ENCODE data around the gene NEDD4L. TPM values are rescaled to one million over a fixed set of nuclear protein-coding genes. Genes with fewer than 3 reads are reported as not detected.
"Not testable (repeated sequence)": the region's sequence is repeated elsewhere in the genome, so short reads cannot be mapped to it uniquely, and the experiment has no call there.

NEDD4L gene
- total RNA-seq, 1 donor from 2014 or later = 3.8 TPM

DNA sequence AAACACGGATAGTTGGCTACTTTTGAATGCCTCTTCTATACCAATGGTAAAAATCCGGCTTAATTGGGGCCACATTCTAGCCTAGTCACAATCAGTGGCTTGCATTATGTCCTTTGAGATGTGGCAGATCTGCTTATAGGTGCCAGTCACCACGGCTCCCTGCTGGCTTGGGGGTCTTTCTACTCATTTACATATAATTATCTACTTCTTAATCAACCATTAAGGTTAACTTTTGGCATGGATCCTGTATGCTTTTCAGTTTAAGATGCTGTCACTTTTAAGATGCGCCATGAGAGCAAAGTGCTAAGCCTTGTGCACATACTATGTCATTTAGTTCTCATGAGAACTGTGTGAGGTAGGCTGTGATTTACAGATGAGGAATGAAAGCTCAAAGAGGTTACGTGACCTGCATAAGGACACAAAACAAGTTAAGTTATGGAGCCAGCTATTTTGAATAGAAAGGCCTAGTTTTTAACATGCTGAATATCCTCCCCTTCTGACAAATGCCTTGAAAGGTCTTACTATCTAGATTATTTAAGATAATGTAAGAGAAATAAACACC is 4.1 kb downstream of the NEDD4L start:
- Mint-ChIP-seq H3K27me3 (ENCODE audit: insufficient read depth) (peaks cover 27% of the 10 kb centered on the region), H3K36me3 (ENCODE audit: low read depth) (no peaks in the 10 kb centered on the region), H3K9me3 (no peaks in the 10 kb centered on the region), H3K4me3 (no peak overlapping the region), H3K4me1 (ENCODE audit: low read depth) (peaks cover 19% of the 10 kb centered on the region), H3K27ac (no peak overlapping the region)
- intact Hi-C loops (cut with micrococcal nuclease) = loop anchor here (10.0 kb wide), 4 partner anchors 567 to 1097 kb away; no protein-coding TSS in a partner anchor
- DNase-seq (ENCODE audit: low spot score) = no peak

DNA sequence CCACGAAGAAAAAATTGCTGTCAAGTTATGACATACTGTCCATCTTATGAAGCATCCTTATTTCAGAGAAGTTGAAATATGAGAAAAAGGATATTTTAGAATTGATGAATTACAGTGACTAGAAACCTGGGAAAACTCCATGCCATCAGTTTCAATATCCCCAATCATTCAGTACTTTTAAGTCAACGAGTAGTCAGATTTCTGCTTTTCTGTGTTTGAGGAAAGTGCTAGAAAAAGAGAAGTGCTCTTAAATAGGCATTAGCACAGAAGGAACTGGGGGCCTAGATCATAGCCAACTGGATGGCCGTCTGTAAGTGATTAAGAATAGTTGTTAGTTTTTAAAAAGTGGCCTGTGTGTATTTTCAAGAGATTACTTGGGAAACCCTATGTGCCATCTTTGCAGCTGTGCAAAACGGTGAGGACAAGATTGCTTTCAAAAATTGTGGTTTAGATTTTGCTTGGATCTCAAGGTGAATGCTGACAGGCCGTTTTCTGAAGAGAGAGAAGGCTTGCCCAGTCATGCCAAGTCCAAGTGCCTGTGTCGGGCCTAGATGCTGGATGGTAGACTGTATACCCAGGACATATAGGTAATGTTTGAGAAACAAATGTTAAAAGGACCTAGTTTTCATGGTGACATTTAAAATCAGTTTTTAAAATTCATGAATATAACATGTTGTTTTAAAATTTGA is 5.1 kb downstream of the NEDD4L start:
- H3K4me1 Mint-ChIP-seq (ENCODE audit: low read depth) = peaks cover 14% of the 10 kb centered on the region
- intact Hi-C loops (cut with micrococcal nuclease) = loop anchor here (10.0 kb wide), 4 partner anchors 566 to 1096 kb away; no protein-coding TSS in a partner anchor
- peaks cover 22% of the 10 kb centered on the region for H3K27me3 Mint-ChIP-seq (ENCODE audit: insufficient read depth)
- no peak for DNase-seq (ENCODE audit: low spot score)
- no peaks in the 10 kb centered on the region for H3K9me3 Mint-ChIP-seq
- no peak overlapping the region for H3K27ac Mint-ChIP-seq
- H3K36me3 Mint-ChIP-seq (ENCODE audit: low read depth) = no peaks in the 10 kb centered on the region
- no peak overlapping the region for H3K4me3 Mint-ChIP-seq

DNA sequence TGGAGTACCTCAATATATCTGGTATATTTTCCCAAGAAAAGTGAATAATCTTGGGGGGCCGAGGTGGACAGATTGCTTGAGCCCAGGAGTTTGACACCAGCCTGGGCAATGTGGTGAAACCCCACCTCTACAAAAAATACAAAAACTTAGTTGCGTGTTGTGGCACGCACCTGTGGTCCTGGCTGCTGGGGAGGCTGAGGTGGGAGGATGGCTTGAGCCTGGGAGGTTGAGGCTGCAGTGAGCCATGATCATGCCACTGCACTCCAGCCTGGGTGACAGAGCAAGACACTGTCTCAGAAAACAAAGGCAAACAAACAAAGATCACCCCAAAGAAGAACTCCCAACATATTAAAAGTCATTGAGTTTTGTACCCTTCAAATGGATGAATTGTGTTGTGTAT is 6.9 kb downstream of the NEDD4L start:
- H3K4me3 Mint-ChIP-seq; intact Hi-C loops (cut with micrococcal nuclease); DNase-seq (ENCODE audit: low spot score); H3K36me3 Mint-ChIP-seq (ENCODE audit: low read depth); H3K27ac Mint-ChIP-seq; H3K4me1 Mint-ChIP-seq (ENCODE audit: low read depth); H3K9me3 Mint-ChIP-seq: not testable (repeated sequence)
- peaks cover 15% of the 10 kb centered on the region for H3K27me3 Mint-ChIP-seq (ENCODE audit: insufficient read depth)

- intact Hi-C loops (cut with micrococcal nuclease) = no loop called here
- DNase-seq (ENCODE audit: low spot score) = no peak
- H3K4me1 Mint-ChIP-seq (ENCODE audit: low read depth) = no peaks in the 10 kb centered on the region
- peaks cover 9% of the 10 kb centered on the region for H3K27me3 Mint-ChIP-seq (ENCODE audit: insufficient read depth)
- no peaks in the 10 kb centered on the region for H3K9me3 Mint-ChIP-seq
- H3K36me3 Mint-ChIP-seq (ENCODE audit: low read depth) = no peaks in the 10 kb centered on the region
- H3K27ac Mint-ChIP-seq = no peak overlapping the region
- H3K4me3 Mint-ChIP-seq = no peak overlapping the region
Observed at GRCh38 chr18:58051765-58052460, 7.9 kb downstream of the NEDD4L start.

DNA sequence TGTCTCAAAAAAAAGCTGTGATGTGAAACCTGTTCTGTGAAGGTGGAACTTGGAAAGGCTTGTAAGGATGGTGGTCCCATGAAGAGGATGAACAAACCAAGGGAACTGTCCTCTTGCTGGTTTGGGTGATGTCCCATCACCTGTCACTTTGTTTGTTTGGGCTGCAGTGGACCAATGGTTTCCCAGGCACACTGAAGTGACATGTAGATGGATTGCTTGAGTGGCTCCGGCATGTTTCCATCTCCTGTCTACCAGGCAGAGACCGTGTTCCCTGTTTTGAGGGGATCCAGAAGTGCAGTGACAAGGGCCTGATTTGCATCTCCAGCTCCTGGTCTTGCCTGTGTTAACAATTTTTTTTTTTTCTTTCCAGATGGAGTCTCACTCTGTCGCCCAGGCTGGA is 8.9 kb downstream of the NEDD4L start:
- Mint-ChIP-seq H3K27me3 (ENCODE audit: insufficient read depth) (peaks cover 7% of the 10 kb centered on the region), H3K9me3 (no peaks in the 10 kb centered on the region), H3K4me1 (ENCODE audit: low read depth) (no peaks in the 10 kb centered on the region), H3K27ac (no peak overlapping the region), H3K36me3 (ENCODE audit: low read depth) (no peaks in the 10 kb centered on the region), H3K4me3 (no peak overlapping the region)
- no peak for DNase-seq (ENCODE audit: low spot score)
- intact Hi-C loops (cut with micrococcal nuclease) = no loop called here

GRCh38 chr18:58054041-58054781 is 10.2 kb downstream of the NEDD4L start:
- peaks cover 4% of the 10 kb centered on the region for H3K27me3 Mint-ChIP-seq (ENCODE audit: insufficient read depth)
- no peaks in the 10 kb centered on the region for H3K36me3 Mint-ChIP-seq (ENCODE audit: low read depth)
- no peaks in the 10 kb centered on the region for H3K9me3 Mint-ChIP-seq
- H3K27ac Mint-ChIP-seq = no peak overlapping the region
- no peak overlapping the region for H3K4me3 Mint-ChIP-seq
- no peaks in the 10 kb centered on the region for H3K4me1 Mint-ChIP-seq (ENCODE audit: low read depth)
- DNase-seq (ENCODE audit: low spot score) = no peak
- intact Hi-C loops (cut with micrococcal nuclease) = no loop called here

- Mint-ChIP-seq H3K4me3 (no peak overlapping the region), H3K9me3 (no peaks in the 10 kb centered on the region), H3K36me3 (ENCODE audit: low read depth) (no peaks in the 10 kb centered on the region), H3K4me1 (ENCODE audit: low read depth) (no peaks in the 10 kb centered on the region), H3K27ac (no peak overlapping the region), H3K27me3 (ENCODE audit: insufficient read depth) (peaks cover 4% of the 10 kb centered on the region)
- intact Hi-C loops (cut with micrococcal nuclease) = no loop called here
- no peak for DNase-seq (ENCODE audit: low spot score)
Observed at GRCh38 chr18:58055890-58056558, 12.0 kb downstream of the NEDD4L start.

GRCh38 chr18:58056852-58057251 is 12.8 kb downstream of the NEDD4L start:
- Mint-ChIP-seq H3K4me3 (no peak overlapping the region), H3K27me3 (ENCODE audit: insufficient read depth) (peaks cover 4% of the 10 kb centered on the region), H3K27ac (no peak overlapping the region), H3K36me3 (ENCODE audit: low read depth) (no peaks in the 10 kb centered on the region), H3K4me1 (ENCODE audit: low read depth) (no peaks in the 10 kb centered on the region), H3K9me3 (no peaks in the 10 kb centered on the region)
- intact Hi-C loops (cut with micrococcal nuclease) = no loop called here
- no peak for DNase-seq (ENCODE audit: low spot score)

GRCh38 chr18:58057291-58057965 is 13.4 kb downstream of the NEDD4L start:
- no peak for DNase-seq (ENCODE audit: low spot score)
- Mint-ChIP-seq H3K27me3 (ENCODE audit: insufficient read depth) (peaks cover 4% of the 10 kb centered on the region), H3K36me3 (ENCODE audit: low read depth) (no peaks in the 10 kb centered on the region), H3K4me1 (ENCODE audit: low read depth) (no peaks in the 10 kb centered on the region), H3K27ac (no peak overlapping the region), H3K9me3 (no peaks in the 10 kb centered on the region), H3K4me3 (no peak overlapping the region)
- intact Hi-C loops (cut with micrococcal nuclease) = no loop called here

DNA sequence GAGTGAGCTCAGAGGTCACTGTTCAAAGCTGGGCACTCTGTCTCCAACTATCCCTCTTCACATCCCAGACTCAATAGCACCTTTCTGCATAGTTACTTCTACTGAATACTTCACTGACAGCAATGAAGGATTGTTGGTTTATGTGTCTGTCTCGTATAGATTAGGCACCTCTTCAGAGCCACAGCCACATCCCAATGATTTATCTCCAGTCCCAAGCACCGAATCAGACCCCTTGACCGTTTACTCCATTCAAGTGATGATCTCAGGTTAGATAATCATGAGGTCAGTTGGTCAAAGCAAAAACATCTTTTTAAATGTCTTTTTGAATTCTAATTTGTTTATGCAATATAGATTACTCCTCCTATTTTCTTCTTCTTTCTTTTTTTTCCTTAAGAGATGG is 14.7 kb downstream of the NEDD4L start:
- intact Hi-C loops (cut with micrococcal nuclease) = no loop called here

GRCh38 chr18:58060254-58060653 is 16.2 kb downstream of the NEDD4L start:
- Mint-ChIP-seq H3K4me3 (no peak overlapping the region), H3K27me3 (ENCODE audit: insufficient read depth) (no peaks in the 10 kb centered on the region), H3K4me1 (ENCODE audit: low read depth) (no peaks in the 10 kb centered on the region), H3K36me3 (ENCODE audit: low read depth) (no peaks in the 10 kb centered on the region), H3K9me3 (no peaks in the 10 kb centered on the region), H3K27ac (no peak overlapping the region)
- DNase-seq (ENCODE audit: low spot score) = no peak
- intact Hi-C loops (cut with micrococcal nuclease) = no loop called here

More for the DNA sequence above, 14.7 kb downstream of the NEDD4L start:
- no peak overlapping the region for H3K27ac Mint-ChIP-seq
- no peaks in the 10 kb centered on the region for H3K9me3 Mint-ChIP-seq
- no peak for DNase-seq (ENCODE audit: low spot score)
- H3K4me3 Mint-ChIP-seq = no peak overlapping the region
- no peaks in the 10 kb centered on the region for H3K4me1 Mint-ChIP-seq (ENCODE audit: low read depth)
- H3K27me3 Mint-ChIP-seq (ENCODE audit: insufficient read depth) = peaks cover 4% of the 10 kb centered on the region
- H3K36me3 Mint-ChIP-seq (ENCODE audit: low read depth) = no peaks in the 10 kb centered on the region

- Mint-ChIP-seq H3K27ac (no peak overlapping the region), H3K4me1 (ENCODE audit: low read depth) (no peaks in the 10 kb centered on the region), H3K4me3 (no peak overlapping the region), H3K9me3 (no peaks in the 10 kb centered on the region), H3K36me3 (ENCODE audit: low read depth) (no peaks in the 10 kb centered on the region), H3K27me3 (ENCODE audit: insufficient read depth) (peaks cover under 1% of the 10 kb centered on the region)
- DNase-seq (ENCODE audit: low spot score) = no peak
- intact Hi-C loops (cut with micrococcal nuclease) = no loop called here
Observed at GRCh38 chr18:58061349-58061748, 17.3 kb downstream of the NEDD4L start.
